GM23338 (cell line): Measurements from ENCODE around the gene TSC22D3. TPM values are rescaled to one million over a fixed set of nuclear protein-coding genes. Genes with fewer than 3 reads are reported as not detected.
A peak's percentile ranks its signal among the peaks of the same experiment; 100 is the strongest.

Experiments
- ATAC-seq: fragments of 200-7000 bp; cut with Tn5 transposase; 3 replicates; pipeline ENCODE4 v1.9.1; 2020
- DNase-seq: peaks from one replicate; pipeline ENCODE4 v3.0.0-alpha.2; 2015; ENCODE audit warnings: low spot score
- H2AFZ ChIP-seq: fragments of 200-600 bp; sonication (generic); 2 replicates; pipeline ENCODE4 v1.8.0; 2016; ENCODE audit warnings: antibody characterized with exemption, mild to moderate bottlenecking, moderate library complexity
- H3F3A ChIP-seq: fragments of 200-600 bp; sonication (generic); replicated peaks from 2 replicates; pipeline ENCODE4 v1.8.0; 2017; ENCODE audit warnings: antibody characterized with exemption, mixed run types, low read depth
- H3K27ac ChIP-seq: fragments of 200-600 bp; sonication (generic); 2 replicates; pipeline ENCODE4 v1.6.1; 2016; ENCODE audit warnings: low read depth
- H3K27me3 ChIP-seq: fragments of 200-600 bp; sonication (generic); 2 replicates; pipeline ENCODE4 v1.8.0; 2016; ENCODE audit warnings: mild to moderate bottlenecking, mixed run types, moderate library complexity; ENCODE audit not compliant: insufficient read depth
- H3K36me3 ChIP-seq: fragments of 200-600 bp; sonication (generic); 2 replicates; pipeline ENCODE4 v1.8.0; 2016; ENCODE audit warnings: mild to moderate bottlenecking; ENCODE audit not compliant: insufficient read depth
- H3K4me1 ChIP-seq: fragments of 200-600 bp; sonication (generic); 2 replicates; pipeline ENCODE4 v1.8.0; 2016; ENCODE audit warnings: mild to moderate bottlenecking, moderate library complexity; ENCODE audit not compliant: insufficient read depth
- H3K4me2 ChIP-seq: fragments of 200-600 bp; sonication (generic); 2 replicates; pipeline ENCODE4 v1.7.1; 2017; ENCODE audit warnings: mixed run types
- H3K4me3 ChIP-seq: fragments of 200-600 bp; sonication (generic); 2 replicates; pipeline ENCODE4 v1.6.1; 2016; ENCODE audit warnings: mixed run types
- H3K79me2 ChIP-seq: fragments of 200-600 bp; sonication (generic); replicated peaks from 2 replicates; pipeline ENCODE4 v1.8.0; 2017; ENCODE audit warnings: mild to moderate bottlenecking; ENCODE audit not compliant: insufficient read depth
- H3K9me2 ChIP-seq: fragments of 200-600 bp; sonication (generic); 2 replicates; pipeline ENCODE4 v1.8.0; 2017; ENCODE audit not compliant: insufficient read depth
- H4K20me1 ChIP-seq: fragments of 200-600 bp; sonication (generic); replicated peaks from 2 replicates; pipeline ENCODE4 v1.8.0; 2017; ENCODE audit warnings: mild to moderate bottlenecking; ENCODE audit not compliant: insufficient read depth
- H3K27ac Mint-ChIP-seq: 2 replicates; pipeline ENCODE4 v1.8.0; 2020; ENCODE audit warnings: inconsistent platforms, mild to moderate bottlenecking, moderate library complexity, mixed read lengths
- H3K27me3 Mint-ChIP-seq: 3 replicates; pipeline ENCODE4 v1.8.0; 2022; ENCODE audit warnings: low read depth, mild to moderate bottlenecking, moderate library complexity, mixed read lengths, inconsistent platforms; ENCODE audit not compliant: insufficient read depth, poor library complexity
- H3K36me3 Mint-ChIP-seq: 3 replicates; pipeline ENCODE4 v1.8.0; 2021; ENCODE audit warnings: low read depth, mild to moderate bottlenecking, inconsistent platforms, moderate library complexity, mixed read lengths
- H3K4me1 Mint-ChIP-seq: 3 replicates; pipeline ENCODE4 v1.8.0; 2020; ENCODE audit warnings: mild to moderate bottlenecking, inconsistent platforms, mixed read lengths
- H3K4me3 Mint-ChIP-seq: 3 replicates; pipeline ENCODE4 v1.8.0; 2021; ENCODE audit warnings: moderate library complexity, mild to moderate bottlenecking, inconsistent platforms, mixed read lengths
- H3K9me3 Mint-ChIP-seq: 3 replicates; pipeline ENCODE4 v1.8.0; 2020; ENCODE audit warnings: moderate library complexity, mild to moderate bottlenecking, inconsistent platforms, mixed read lengths
- CTCF ChIP-seq, 2 experiments: fragments of 200-600 bp in 1 of 2; sonication (generic) in 1 of 2; conservative IDR thresholded peaks; 2 replicates each; pipeline versions ENCODE4 v1.5.1 to v1.6.1; 2016 to 2017; ENCODE audit warnings: antibody characterized with exemption in 2 of 2, low read depth in 2 of 2, mild to moderate bottlenecking in 2 of 2, moderate library complexity in 1 of 2
- ETS1 ChIP-seq: IDR thresholded peaks from 2 replicates; pipeline ENCODE4 v1.6.1; 2016; ENCODE audit warnings: antibody characterized with exemption
- EZH2 ChIP-seq: fragments of 200-600 bp; sonication (generic); IDR thresholded peaks from one replicate; pipeline ENCODE4 v1.8.0; 2017; ENCODE audit warnings: antibody characterized with exemption, mild to moderate bottlenecking, low read depth; ENCODE audit not compliant: unreplicated experiment
- EZH2phosphoT487 ChIP-seq: fragments of 200-600 bp; sonication (generic); IDR thresholded peaks from one replicate; pipeline ENCODE4 v1.8.1; 2018; ENCODE audit warnings: antibody characterized with exemption; ENCODE audit not compliant: unreplicated experiment
- JUNB ChIP-seq: IDR thresholded peaks from one replicate; pipeline ENCODE4 v1.6.1; 2016; ENCODE audit warnings: antibody characterized with exemption; ENCODE audit not compliant: unreplicated experiment
- REST ChIP-seq: IDR thresholded peaks from one replicate; pipeline ENCODE4 v1.6.1; 2018; ENCODE audit warnings: antibody characterized with exemption; ENCODE audit not compliant: unreplicated experiment
- STAT1 ChIP-seq: IDR thresholded peaks from one replicate; pipeline ENCODE4 v1.6.1; 2016; ENCODE audit warnings: antibody characterized with exemption; ENCODE audit not compliant: unreplicated experiment
- ZNF114 ChIP-seq: fragments of 250-450 bp; sonication (Bioruptor Pico); IDR thresholded peaks from 2 replicates; pipeline ENCODE4 v1.5.0; 2020; ENCODE audit warnings: mild to moderate bottlenecking, moderate library complexity
- ZNF331 ChIP-seq: fragments of 250-450 bp; sonication (Bioruptor Pico); IDR thresholded peaks from 2 replicates; pipeline ENCODE4 v1.5.0; 2020; ENCODE audit warnings: low read depth, mild to moderate bottlenecking, moderate library complexity
- polyA plus RNA-seq: library from polyadenylated mRNA; unstranded; fragments of >200 nt; fragmentation: Nextera tagmentation; extraction: Ambion mirVana; gene quantifications from 2 replicates; pipeline ENCODE4 v1.2.1, GENCODE V29; 2016
- total RNA-seq: library from RNA; depleted of rRNA; stranded (reverse); fragments of >200 nt; shearing (Covaris generic); gene quantifications from 2 replicates; pipeline ENCODE4 v1.2.3, GENCODE V29; 2014

Gene TSC22D3
- total and polyA plus RNA-seq, 2 experiments from 2014 or later, result 12.6 to 20.0 TPM

- Histone ChIP-seq H3K36me3 (no peaks in the 10 kb centered on the region), H3K27ac (no peak overlapping the region), H3K4me2 (no peak overlapping the region), H3K79me2 (no peaks in the 10 kb centered on the region), H3K27me3 (no peaks in the 10 kb centered on the region), H4K20me1 (no peaks in the 10 kb centered on the region), H3K4me3 (no peak overlapping the region), H3F3A (no peaks in the 10 kb centered on the region), H2AFZ (peak overlapping the region; percentile 56; the same call in 1 of the 2 replicates), H3K9me2 (no peaks in the 10 kb centered on the region), H3K4me1 (peaks cover 11% of the 10 kb centered on the region; the same call in 1 of the 2 replicates)
- Mint-ChIP-seq H3K4me1 (peaks cover 22% of the 10 kb centered on the region), H3K27ac (no peak overlapping the region), H3K4me3 (no peak overlapping the region), H3K9me3 (no peaks in the 10 kb centered on the region), H3K36me3 (no peaks in the 10 kb centered on the region), H3K27me3 (peaks cover 8% of the 10 kb centered on the region)
- ATAC-seq (peak; percentile 35), DNase-seq (no peak)
- no peak for TF ChIP-seq ZNF331 (CRISPR knock-in tag)
Observed at GRCh38 chrX:107676559-107677378, 98.8 kb downstream of the TSC22D3 start.

- Mint-ChIP-seq H3K4me1 (peaks cover 22% of the 10 kb centered on the region), H3K36me3 (no peaks in the 10 kb centered on the region), H3K27ac (no peak overlapping the region), H3K9me3 (no peaks in the 10 kb centered on the region), H3K4me3 (no peak overlapping the region), H3K27me3 (peaks cover 8% of the 10 kb centered on the region)
- no peaks in the 10 kb centered on the region for H3K9me2 ChIP-seq
- H4K20me1 ChIP-seq, result no peaks in the 10 kb centered on the region
- no peaks in the 10 kb centered on the region for H3K27me3 ChIP-seq
- no peak overlapping the region for H3K27ac ChIP-seq
- H3K36me3 ChIP-seq, result no peaks in the 10 kb centered on the region
- H2AFZ ChIP-seq, result peak overlapping the region; percentile 56; the same call in 1 of the 2 replicates
- ATAC-seq, result no peak
- no peak overlapping the region for H3K4me3 ChIP-seq
- H3K4me1 ChIP-seq, result peaks cover 11% of the 10 kb centered on the region; the same call in 1 of the 2 replicates
- H3F3A ChIP-seq, result no peaks in the 10 kb centered on the region
- no peaks in the 10 kb centered on the region for H3K79me2 ChIP-seq
- DNase-seq, result no peak
- no peak overlapping the region for H3K4me2 ChIP-seq
- no peak for TF ChIP-seq CTCF (conservative IDR thresholded peaks at IDR 0.05; ENCODE audit: low read depth in 2 of 2)
- TF ChIP-seq JUNB, result no peak
- no peak for TF ChIP-seq REST
- TF ChIP-seq STAT1, result no peak
- no peak for TF ChIP-seq ZNF331 (CRISPR knock-in tag)
- TF ChIP-seq ZNF114 (CRISPR knock-in tag), result no peak
- TF ChIP-seq ETS1, result no peak
- no peak for TF ChIP-seq EZH2
- no peak for TF ChIP-seq EZH2phosphoT487
Observed at GRCh38 chrX:107675823-107676555, 99.6 kb downstream of the TSC22D3 start.
